NT2/D1 (cell line): ENCODE measurements around the gene ANO1.

Experiments used
- DNase-seq: peaks from one replicate; pipeline ENCODE4 v3.0.0-alpha.2; 2011; ENCODE audit warnings: low read depth, low spot score
- H3K27me3 ChIP-seq: 2 replicates; pipeline ENCODE4 v1.6.0; 2011; ENCODE audit warnings: mild to moderate bottlenecking; ENCODE audit not compliant: insufficient read length, insufficient read depth
- H3K36me3 ChIP-seq: 2 replicates; pipeline ENCODE4 v1.6.1; 2011; ENCODE audit warnings: mild to moderate bottlenecking, low read length, mixed read lengths; ENCODE audit not compliant: insufficient read depth, insufficient read length
- H3K4me1 ChIP-seq: 2 replicates; pipeline ENCODE4 v1.5.1; 2011; ENCODE audit not compliant: insufficient read depth, insufficient read length
- H3K4me3 ChIP-seq: 2 replicates; pipeline ENCODE4 v1.5.1; 2011; ENCODE audit warnings: low read depth; ENCODE audit not compliant: insufficient read length
- H3K9ac ChIP-seq: 2 replicates; pipeline ENCODE4 v1.6.0; 2011; ENCODE audit warnings: low read depth; ENCODE audit not compliant: insufficient read length
- H3K9me3 ChIP-seq: 2 replicates; pipeline ENCODE4 v1.5.1; 2011; ENCODE audit warnings: mild to moderate bottlenecking, low read length; ENCODE audit not compliant: insufficient read depth
- SUZ12 ChIP-seq: IDR thresholded peaks from 2 replicates; pipeline ENCODE4 v1.6.1; 2011; ENCODE audit not compliant: insufficient read length, insufficient read depth; ENCODE audit errors: extremely low read depth
- YY1 ChIP-seq: IDR thresholded peaks from 2 replicates; pipeline ENCODE4 v1.6.1; 2011; ENCODE audit not compliant: insufficient read length, insufficient read depth
- ZNF274 ChIP-seq: IDR thresholded peaks from 2 replicates; pipeline ENCODE4 v1.6.1; 2011; ENCODE audit warnings: mild to moderate bottlenecking, low read depth, low read length

Gene ANO1

GRCh38 chr11:70128435-70128906 lies 50.4 kb downstream of the ANO1 start:
- Histone ChIP-seq H3K9me3 (no peaks in the 10 kb centered on the region), H3K9ac (peak overlapping the region; percentile 61), H3K4me1 (peaks cover 15% of the 10 kb centered on the region), H3K27me3 (no peaks in the 10 kb centered on the region), H3K4me3 (no peak overlapping the region), H3K36me3 (no peaks in the 10 kb centered on the region)
- TF ChIP-seq SUZ12 (no peak), ZNF274 (no peak), YY1 (no peak)
- DNase-seq, result peak; percentile 48

- TF ChIP-seq YY1 (no peak), SUZ12 (no peak), ZNF274 (no peak)
- no peaks in the 10 kb centered on the region for H3K9me3 ChIP-seq
- no peaks in the 10 kb centered on the region for H3K27me3 ChIP-seq
- DNase-seq, result no peak
- H3K36me3 ChIP-seq, result no peaks in the 10 kb centered on the region
- peak overlapping the region; percentile 61 for H3K9ac ChIP-seq
- H3K4me3 ChIP-seq, result no peak overlapping the region
- peaks cover 18% of the 10 kb centered on the region for H3K4me1 ChIP-seq
Observed at GRCh38 chr11:70129051-70129592, 51.0 kb downstream of the ANO1 start.

DNA sequence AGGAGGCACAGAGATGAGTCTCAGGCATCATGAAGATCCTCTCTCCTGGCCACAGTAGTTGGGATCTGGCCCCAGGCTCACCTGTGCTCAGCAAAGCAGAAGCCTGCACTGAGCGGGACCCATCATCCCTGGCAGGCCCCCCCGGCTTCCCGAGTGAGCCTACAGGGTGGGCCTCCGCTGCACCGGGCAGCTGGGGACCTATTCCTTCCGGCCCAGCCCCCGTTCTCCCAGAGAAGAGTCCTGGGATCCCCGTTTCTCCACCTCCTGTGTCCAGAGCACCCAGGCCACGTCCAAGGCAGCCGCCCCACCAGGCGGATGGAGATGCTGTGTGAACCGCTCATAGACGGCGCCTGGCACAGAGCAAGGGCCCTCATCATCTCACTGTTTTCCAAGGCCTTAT lies 52.5 kb downstream of the ANO1 start:
- H3K36me3 ChIP-seq, result no peaks in the 10 kb centered on the region
- H3K9me3 ChIP-seq, result no peaks in the 10 kb centered on the region
- H3K9ac ChIP-seq, result no peak overlapping the region
- no peak for DNase-seq
- no peaks in the 10 kb centered on the region for H3K27me3 ChIP-seq
- H3K4me3 ChIP-seq, result no peak overlapping the region
- TF ChIP-seq ZNF274 (no peak), SUZ12 (no peak), YY1 (no peak)
- H3K4me1 ChIP-seq, result peaks cover 19% of the 10 kb centered on the region

DNA sequence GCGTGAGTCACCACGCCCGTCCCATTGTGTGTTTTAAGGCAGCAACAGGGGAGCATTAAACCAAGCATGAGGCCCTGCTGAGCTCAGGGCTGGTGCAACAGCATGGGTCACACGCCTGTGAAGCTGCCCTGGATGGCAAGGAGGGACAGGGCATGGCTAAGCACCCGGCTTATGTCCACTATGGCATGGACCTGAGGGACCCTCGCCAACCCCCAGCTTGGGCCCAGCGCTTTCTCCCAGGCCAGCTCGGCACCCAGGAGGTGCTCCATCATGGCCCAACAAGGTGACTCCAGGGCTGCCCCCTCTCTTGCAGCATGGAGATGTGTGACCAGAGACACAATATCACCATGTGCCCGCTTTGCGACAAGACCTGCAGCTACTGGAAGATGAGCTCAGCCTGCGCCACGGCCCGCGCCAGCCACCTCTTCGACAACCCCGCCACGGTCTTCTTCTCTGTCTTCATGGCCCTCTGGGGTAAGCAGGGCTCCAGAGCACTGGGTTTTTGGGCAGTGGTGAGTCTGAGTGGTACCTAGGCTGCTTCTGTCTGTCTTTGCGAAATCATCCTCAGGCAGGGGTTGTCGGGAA lies 53.6 kb downstream of the ANO1 start:
- Histone ChIP-seq H3K9me3 (no peaks in the 10 kb centered on the region), H3K9ac (no peak overlapping the region), H3K4me1 (peaks cover 27% of the 10 kb centered on the region), H3K27me3 (no peaks in the 10 kb centered on the region), H3K4me3 (no peak overlapping the region), H3K36me3 (no peaks in the 10 kb centered on the region)
- no peak for DNase-seq
- no peak for TF ChIP-seq SUZ12
- TF ChIP-seq ZNF274, result no peak
- no peak for TF ChIP-seq YY1

GRCh38 chr11:70132641-70133040 lies 54.5 kb downstream of the ANO1 start:
- Histone ChIP-seq H3K4me1 (peaks cover 23% of the 10 kb centered on the region), H3K9me3 (no peaks in the 10 kb centered on the region), H3K9ac (no peak overlapping the region), H3K27me3 (no peaks in the 10 kb centered on the region), H3K36me3 (no peaks in the 10 kb centered on the region), H3K4me3 (no peak overlapping the region)
- no peak for TF ChIP-seq ZNF274
- no peak for TF ChIP-seq YY1
- DNase-seq, result no peak

- Histone ChIP-seq H3K9ac (no peak overlapping the region), H3K4me3 (no peak overlapping the region), H3K27me3 (no peaks in the 10 kb centered on the region), H3K36me3 (no peaks in the 10 kb centered on the region), H3K9me3 (no peaks in the 10 kb centered on the region), H3K4me1 (peaks cover 20% of the 10 kb centered on the region)
- no peak for DNase-seq
- TF ChIP-seq YY1, result no peak
- no peak for TF ChIP-seq SUZ12
- TF ChIP-seq ZNF274, result no peak
Observed at GRCh38 chr11:70133771-70134335, 55.7 kb downstream of the ANO1 start.

- Histone ChIP-seq H3K4me3 (no peak overlapping the region), H3K27me3 (no peaks in the 10 kb centered on the region), H3K4me1 (peaks cover 15% of the 10 kb centered on the region), H3K36me3 (no peaks in the 10 kb centered on the region), H3K9ac (no peak overlapping the region), H3K9me3 (no peaks in the 10 kb centered on the region)
- DNase-seq, result no peak
- TF ChIP-seq ZNF274 (no peak), YY1 (no peak), SUZ12 (no peak)
Observed at GRCh38 chr11:70134490-70134889, 56.4 kb downstream of the ANO1 start.
